Gastrocnemius medialis (tissue), 4 donors: ENCODE data around the gene POU2F2.

Experiments
- POLR2A ChIP-seq, 2 donors: fragments of 450-650 bp; IDR thresholded peaks; one replicate each; pipeline ENCODE4 v1.6.1; 2017; ENCODE audit warnings: antibody characterized with exemption in 2 of 2, mild to moderate bottlenecking in 2 of 2, moderate library complexity in 2 of 2
- TF ChIP-seq, protein P1 (sequence below), 5 experiments: fragments of 450-650 bp in 3 of 5; fragments of 200-600 bp in 2 of 5; sonication (generic) in 2 of 5; IDR thresholded peaks in 4 of 5; conservative IDR thresholded peaks in 1 of 5; 1 replicate in 4 of 5; 2 replicates in 1 of 5; pipeline ENCODE4 v1.5.1; 2016 to 2019; ENCODE audit warnings: antibody characterized with exemption in 5 of 5, mild to moderate bottlenecking in 3 of 5, moderate library complexity in 3 of 5

DNA sequence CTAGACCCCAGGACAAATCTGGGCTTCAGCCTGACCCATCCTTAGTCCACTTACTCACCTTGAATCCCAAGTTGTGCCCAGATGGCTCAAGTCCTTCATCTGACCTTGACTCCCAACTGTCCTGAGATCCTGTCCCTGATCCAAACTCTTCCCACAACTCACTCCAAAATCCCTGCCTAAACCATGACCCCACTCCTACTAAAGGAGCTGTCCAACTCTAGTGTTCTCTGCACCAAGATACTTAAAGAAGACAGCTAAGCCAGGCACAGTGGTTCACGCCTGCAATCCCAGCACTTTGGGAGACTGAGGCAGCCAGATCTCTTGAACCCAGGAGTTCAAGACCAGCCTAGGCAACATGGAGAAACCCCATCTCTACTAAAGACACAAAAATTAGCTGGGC, 8.5 kb downstream of the POU2F2 start:
- TF ChIP-seq, protein P1, sequence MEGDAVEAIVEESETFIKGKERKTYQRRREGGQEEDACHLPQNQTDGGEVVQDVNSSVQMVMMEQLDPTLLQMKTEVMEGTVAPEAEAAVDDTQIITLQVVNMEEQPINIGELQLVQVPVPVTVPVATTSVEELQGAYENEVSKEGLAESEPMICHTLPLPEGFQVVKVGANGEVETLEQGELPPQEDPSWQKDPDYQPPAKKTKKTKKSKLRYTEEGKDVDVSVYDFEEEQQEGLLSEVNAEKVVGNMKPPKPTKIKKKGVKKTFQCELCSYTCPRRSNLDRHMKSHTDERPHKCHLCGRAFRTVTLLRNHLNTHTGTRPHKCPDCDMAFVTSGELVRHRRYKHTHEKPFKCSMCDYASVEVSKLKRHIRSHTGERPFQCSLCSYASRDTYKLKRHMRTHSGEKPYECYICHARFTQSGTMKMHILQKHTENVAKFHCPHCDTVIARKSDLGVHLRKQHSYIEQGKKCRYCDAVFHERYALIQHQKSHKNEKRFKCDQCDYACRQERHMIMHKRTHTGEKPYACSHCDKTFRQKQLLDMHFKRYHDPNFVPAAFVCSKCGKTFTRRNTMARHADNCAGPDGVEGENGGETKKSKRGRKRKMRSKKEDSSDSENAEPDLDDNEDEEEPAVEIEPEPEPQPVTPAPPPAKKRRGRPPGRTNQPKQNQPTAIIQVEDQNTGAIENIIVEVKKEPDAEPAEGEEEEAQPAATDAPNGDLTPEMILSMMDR (IDR thresholded peaks at IDR 0.05 in 4 of 5, conservative IDR thresholded peaks at IDR 0.05 in 1 of 5): no peak
- no peak for TF ChIP-seq POLR2A (IDR thresholded peaks at IDR 0.05)
